ENCODE measurements around the gene UBE3A.

- TF ChIP-seq, protein P1, sequence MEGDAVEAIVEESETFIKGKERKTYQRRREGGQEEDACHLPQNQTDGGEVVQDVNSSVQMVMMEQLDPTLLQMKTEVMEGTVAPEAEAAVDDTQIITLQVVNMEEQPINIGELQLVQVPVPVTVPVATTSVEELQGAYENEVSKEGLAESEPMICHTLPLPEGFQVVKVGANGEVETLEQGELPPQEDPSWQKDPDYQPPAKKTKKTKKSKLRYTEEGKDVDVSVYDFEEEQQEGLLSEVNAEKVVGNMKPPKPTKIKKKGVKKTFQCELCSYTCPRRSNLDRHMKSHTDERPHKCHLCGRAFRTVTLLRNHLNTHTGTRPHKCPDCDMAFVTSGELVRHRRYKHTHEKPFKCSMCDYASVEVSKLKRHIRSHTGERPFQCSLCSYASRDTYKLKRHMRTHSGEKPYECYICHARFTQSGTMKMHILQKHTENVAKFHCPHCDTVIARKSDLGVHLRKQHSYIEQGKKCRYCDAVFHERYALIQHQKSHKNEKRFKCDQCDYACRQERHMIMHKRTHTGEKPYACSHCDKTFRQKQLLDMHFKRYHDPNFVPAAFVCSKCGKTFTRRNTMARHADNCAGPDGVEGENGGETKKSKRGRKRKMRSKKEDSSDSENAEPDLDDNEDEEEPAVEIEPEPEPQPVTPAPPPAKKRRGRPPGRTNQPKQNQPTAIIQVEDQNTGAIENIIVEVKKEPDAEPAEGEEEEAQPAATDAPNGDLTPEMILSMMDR (IDR thresholded peaks at IDR 0.05) = no peak
- TF ChIP-seq SIN3A (IDR thresholded peaks at IDR 0.05; ENCODE audit: borderline replicate concordance, insufficient read depth, low read depth, low read length) (no peak), TCF7L2 (IDR thresholded peaks at IDR 0.05; ENCODE audit: low read depth, low read length) (no peak), POLR2AphosphoS5 (IDR thresholded peaks at IDR 0.05; ENCODE audit: low read depth, low read length) (no peak)
Observed at GRCh38 chr15:25392806-25393205, 46.0 kb downstream of the UBE3A start.

Measured in Panc1 (cell line).